22Rv1 (cell line): ENCODE data around the gene WRAP53.

Source experiments
- H3K27ac ChIP-seq: fragments of 450-650 bp; 2 replicates; pipeline ENCODE4 v1.5.1; 2017
- ZFX ChIP-seq: fragments of 450-650 bp; IDR thresholded peaks from 2 replicates; pipeline ENCODE4 v1.6.1; 2017; ENCODE audit warnings: antibody characterized with exemption, borderline replicate concordance
- TF ChIP-seq, protein P1 (sequence below): fragments of 450-650 bp; IDR thresholded peaks from 2 replicates; pipeline ENCODE4 v1.5.1; 2017; ENCODE audit warnings: mild to moderate bottlenecking

The WRAP53 gene

DNA sequence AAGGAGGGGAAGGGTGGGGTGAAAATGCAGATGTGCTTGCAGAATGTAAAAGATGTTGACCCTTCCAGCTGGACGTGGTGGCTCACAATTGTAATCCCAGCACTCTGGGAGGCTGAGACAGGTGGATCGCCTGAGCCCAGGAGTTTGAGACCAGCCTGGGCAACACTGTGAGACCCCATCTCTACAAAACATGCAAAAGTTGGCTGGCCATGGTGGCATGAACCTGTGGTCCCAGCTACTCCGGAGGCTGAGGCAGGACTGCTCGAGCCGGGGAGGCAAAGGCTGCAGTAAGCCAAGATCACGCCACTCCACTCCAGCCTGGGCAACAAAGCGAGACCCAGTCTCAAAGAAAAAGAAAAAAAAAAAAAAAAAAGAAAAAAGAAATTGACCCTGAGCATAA lies 19.8 kb upstream of the WRAP53 start:
- TF ChIP-seq, protein P1, sequence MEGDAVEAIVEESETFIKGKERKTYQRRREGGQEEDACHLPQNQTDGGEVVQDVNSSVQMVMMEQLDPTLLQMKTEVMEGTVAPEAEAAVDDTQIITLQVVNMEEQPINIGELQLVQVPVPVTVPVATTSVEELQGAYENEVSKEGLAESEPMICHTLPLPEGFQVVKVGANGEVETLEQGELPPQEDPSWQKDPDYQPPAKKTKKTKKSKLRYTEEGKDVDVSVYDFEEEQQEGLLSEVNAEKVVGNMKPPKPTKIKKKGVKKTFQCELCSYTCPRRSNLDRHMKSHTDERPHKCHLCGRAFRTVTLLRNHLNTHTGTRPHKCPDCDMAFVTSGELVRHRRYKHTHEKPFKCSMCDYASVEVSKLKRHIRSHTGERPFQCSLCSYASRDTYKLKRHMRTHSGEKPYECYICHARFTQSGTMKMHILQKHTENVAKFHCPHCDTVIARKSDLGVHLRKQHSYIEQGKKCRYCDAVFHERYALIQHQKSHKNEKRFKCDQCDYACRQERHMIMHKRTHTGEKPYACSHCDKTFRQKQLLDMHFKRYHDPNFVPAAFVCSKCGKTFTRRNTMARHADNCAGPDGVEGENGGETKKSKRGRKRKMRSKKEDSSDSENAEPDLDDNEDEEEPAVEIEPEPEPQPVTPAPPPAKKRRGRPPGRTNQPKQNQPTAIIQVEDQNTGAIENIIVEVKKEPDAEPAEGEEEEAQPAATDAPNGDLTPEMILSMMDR, result no peak
- TF ChIP-seq ZFX, result no peak

DNA sequence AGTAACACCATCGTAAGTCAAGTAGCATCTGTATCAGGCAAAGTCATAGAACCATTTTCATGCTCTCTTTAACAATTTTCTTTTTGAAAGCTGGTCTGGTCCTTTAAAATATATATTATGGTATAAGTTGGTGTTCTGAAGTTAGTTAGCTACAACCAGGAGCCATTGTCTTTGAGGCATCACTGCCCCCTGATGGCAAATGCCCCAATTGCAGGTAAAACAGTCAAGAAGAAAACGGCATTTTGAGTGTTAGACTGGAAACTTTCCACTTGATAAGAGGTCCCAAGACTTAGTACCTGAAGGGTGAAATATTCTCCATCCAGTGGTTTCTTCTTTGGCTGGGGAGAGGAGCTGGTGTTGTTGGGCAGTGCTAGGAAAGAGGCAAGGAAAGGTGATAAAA lies 15.0 kb upstream of the WRAP53 start:
- no peak overlapping the region for H3K27ac ChIP-seq
- TF ChIP-seq, protein P1, result peak; percentile 65
- TF ChIP-seq ZFX, result no peak

More for the DNA sequence above, 19.8 kb upstream of the WRAP53 start:
- H3K27ac ChIP-seq, result no peak overlapping the region

DNA sequence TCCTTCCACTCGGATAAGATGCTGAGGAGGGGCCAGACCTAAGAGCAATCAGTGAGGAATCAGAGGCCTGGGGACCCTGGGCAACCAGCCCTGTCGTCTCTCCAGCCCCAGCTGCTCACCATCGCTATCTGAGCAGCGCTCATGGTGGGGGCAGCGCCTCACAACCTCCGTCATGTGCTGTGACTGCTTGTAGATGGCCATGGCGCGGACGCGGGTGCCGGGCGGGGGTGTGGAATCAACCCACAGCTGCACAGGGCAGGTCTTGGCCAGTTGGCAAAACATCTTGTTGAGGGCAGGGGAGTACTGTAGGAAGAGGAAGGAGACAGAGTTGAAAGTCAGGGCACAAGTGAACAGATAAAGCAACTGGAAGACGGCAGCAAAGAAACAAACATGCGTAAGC lies 13.3 kb upstream of the WRAP53 start:
- TF ChIP-seq ZFX, result no peak
- TF ChIP-seq, protein P1, result no peak
- H3K27ac ChIP-seq, result no peak overlapping the region

DNA sequence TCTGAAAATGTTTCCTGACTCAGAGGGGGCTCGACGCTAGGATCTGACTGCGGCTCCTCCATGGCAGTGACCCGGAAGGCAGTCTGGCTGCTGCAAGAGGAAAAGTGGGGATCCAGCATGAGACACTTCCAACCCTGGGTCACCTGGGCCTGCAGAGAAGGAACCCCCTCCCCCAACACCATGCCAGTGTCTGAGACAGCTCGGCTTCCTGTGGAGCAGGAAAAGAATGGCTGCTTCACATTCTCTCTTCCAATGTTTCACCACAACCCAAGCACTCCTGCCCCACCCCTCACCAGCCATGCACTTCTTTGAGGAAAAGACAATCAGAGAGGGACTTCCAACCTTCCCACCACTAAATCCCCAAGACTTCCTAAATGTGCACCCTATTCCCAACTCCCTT lies 11.7 kb upstream of the WRAP53 start:
- TF ChIP-seq ZFX, result no peak
- TF ChIP-seq, protein P1, result no peak

DNA sequence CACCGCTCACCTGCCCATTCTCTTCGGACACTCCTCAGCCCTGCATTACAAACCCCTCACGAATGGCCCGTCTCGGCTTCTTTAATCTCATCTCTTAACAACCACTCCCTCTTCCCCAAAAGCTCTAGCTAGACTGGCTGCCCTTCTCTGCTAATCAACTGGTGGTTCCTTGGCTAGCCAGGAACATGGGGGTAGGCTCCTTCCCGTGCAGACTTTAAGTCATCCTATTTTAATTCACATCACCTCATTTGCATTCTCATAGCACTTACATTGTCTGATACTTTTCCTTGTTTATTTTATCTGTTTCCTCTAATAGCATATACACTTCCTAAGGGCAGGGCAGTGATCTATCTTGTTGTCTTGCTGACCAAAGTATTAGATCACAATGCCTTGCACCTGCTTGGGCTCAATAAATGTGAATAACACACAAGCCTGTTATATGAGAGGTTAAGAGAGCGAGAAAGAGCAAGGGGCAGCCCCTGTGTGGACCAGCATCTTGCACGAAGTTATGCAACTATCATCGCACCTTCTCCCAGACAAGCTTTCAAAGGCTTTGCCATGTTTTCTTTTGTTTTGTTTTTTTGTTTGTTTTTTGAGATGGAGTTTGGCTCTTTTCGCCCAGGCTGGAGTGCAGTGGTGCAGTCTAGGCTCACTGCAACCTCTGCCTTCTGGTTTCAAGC lies 10.7 kb upstream of the WRAP53 start:
- TF ChIP-seq, protein P1, result no peak
- TF ChIP-seq ZFX, result no peak
- 0 out of 2 replicates have a peak overlapping the region, but pooled peaks have one; percentile 7 for H3K27ac ChIP-seq

More for the DNA sequence above, 11.7 kb upstream of the WRAP53 start:
- H3K27ac ChIP-seq, result no peak overlapping the region

DNA sequence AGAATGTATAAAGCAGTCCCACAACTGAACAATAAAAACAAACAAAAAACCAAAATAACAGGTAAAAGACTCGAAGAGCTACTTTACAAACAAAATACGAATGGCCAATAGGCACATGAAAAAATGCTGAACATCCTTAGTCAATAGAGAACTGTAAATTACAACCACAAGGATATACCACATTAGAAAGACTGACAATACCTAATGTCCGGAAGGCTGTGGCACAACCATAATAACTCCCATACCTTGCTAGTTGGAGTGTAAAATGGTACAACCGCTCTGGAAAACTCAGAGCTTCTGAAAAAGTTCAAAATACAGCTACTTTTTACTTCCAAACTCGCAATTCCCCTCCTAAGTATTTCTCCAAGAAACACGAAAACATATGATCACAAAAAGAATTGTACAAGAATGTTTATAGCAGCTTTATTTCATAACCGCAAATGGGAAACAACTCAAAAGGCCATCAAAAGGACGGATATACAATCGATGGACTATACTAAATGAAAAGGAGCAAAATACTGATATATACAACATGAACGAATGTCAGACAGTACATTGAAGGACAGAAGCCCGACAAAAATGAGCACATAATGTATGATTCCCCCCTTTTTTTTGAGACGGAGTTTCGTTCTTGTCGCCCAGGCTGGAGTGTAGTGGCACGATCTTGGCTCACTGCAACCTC lies 3.3 kb upstream of the WRAP53 start:
- TF ChIP-seq, protein P1, result no peak
- peak overlapping the region; percentile 96 for H3K27ac ChIP-seq

DNA sequence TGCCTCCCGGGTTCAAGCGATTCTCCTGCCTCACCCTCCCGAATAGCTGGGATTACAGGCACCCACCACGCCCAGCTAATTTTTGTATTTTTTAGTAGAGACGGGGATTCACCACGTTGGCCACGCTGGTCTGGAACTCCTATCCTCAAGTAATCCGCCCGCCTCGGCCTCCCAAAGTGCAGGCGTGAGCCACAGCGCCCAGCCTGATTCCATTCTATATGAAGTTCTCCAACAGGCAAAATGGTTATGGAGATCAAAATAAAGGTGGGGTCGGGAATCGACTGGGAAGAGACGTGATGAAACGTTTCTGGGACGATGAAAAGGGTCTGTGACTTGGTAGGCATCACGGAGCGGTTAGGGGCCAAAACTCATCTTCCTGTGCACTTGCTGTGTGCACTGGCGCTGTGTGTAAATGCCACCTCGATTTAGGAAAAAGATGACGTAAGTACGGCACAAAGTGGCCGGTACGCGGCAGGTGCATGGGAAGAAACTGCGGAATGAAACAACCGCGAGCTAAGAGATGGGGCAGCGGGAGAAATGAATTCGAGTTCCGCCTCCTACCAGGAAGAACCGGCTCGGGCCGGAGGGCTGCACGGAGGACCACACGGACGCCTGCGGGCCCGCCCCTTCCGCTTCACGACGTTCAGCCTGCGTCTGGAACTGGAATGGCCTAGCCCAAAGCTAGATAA lies 2.6 kb upstream of the WRAP53 start:
- peak overlapping the region; percentile 96 for H3K27ac ChIP-seq
- TF ChIP-seq, protein P1, result no peak
- TF ChIP-seq ZFX, result no peak
